H9 (cell line): ENCODE data around the gene EHD4. TPM values are rescaled to one million over a fixed set of nuclear protein-coding genes. Genes with fewer than 3 reads are reported as not detected.

ENCODE experiments used
- DNase-seq: peaks from one replicate; pipeline ENCODE4 v3.0.0-alpha.2; 2017
- H2AFZ ChIP-seq: one replicate; pipeline ENCODE4 v1.6.1; 2013; ENCODE audit warnings: mild to moderate bottlenecking, low read length, control low read depth, moderate library complexity
- H2AK5ac ChIP-seq: 2 replicates; pipeline ENCODE4 v1.6.1; 2013; ENCODE audit warnings: low read length, control low read depth, mixed read lengths; ENCODE audit not compliant: insufficient read length
- H2BK120ac ChIP-seq: one replicate; pipeline ENCODE4 v1.6.1; 2013; ENCODE audit warnings: low read depth, mild to moderate bottlenecking, low read length, control low read depth, inconsistent platforms; ENCODE audit not compliant: poor library complexity, severe bottlenecking
- H2BK12ac ChIP-seq: 2 replicates; pipeline ENCODE4 v1.6.1; 2013; ENCODE audit warnings: low read length, control low read depth, mixed read lengths, low read depth; ENCODE audit not compliant: insufficient read length
- H2BK15ac ChIP-seq: 2 replicates; pipeline ENCODE4 v1.6.1; 2013; ENCODE audit warnings: low read depth, low read length, control low read depth
- H2BK20ac ChIP-seq: one replicate; pipeline ENCODE4 v1.6.1; 2013; ENCODE audit warnings: low read depth, mild to moderate bottlenecking, low read length, control low read depth, inconsistent platforms; ENCODE audit not compliant: poor library complexity, severe bottlenecking
- H2BK5ac ChIP-seq: 2 replicates; pipeline ENCODE4 v1.6.1; 2013; ENCODE audit warnings: low read length, control low read depth, mixed read lengths; ENCODE audit not compliant: insufficient read length
- H3K14ac ChIP-seq: 2 replicates; pipeline ENCODE4 v1.6.1; 2013; ENCODE audit warnings: low read length, control low read depth; ENCODE audit not compliant: insufficient read depth
- H3K18ac ChIP-seq: 2 replicates; pipeline ENCODE4 v1.6.1; 2013; ENCODE audit warnings: low read depth, mild to moderate bottlenecking, mixed read lengths, low read length, control low read depth; ENCODE audit not compliant: insufficient read length
- H3K23ac ChIP-seq: 2 replicates; pipeline ENCODE4 v1.6.1; 2013; ENCODE audit warnings: low read length, control low read depth, mixed read lengths, low read depth; ENCODE audit not compliant: insufficient read length
- H3K23me2 ChIP-seq: 2 replicates; pipeline ENCODE4 v1.6.1; 2013; ENCODE audit warnings: low read depth, mild to moderate bottlenecking, mixed read lengths, low read length, control low read depth; ENCODE audit not compliant: insufficient read length, poor library complexity, severe bottlenecking
- H3K27ac ChIP-seq: 2 replicates; pipeline ENCODE4 v1.5.1; 2013; ENCODE audit warnings: low read length, control low read depth, mixed read lengths, low read depth; ENCODE audit not compliant: insufficient read length
- H3K27me3 ChIP-seq: 2 replicates; pipeline ENCODE4 v1.6.1; 2013; ENCODE audit warnings: low read length, control low read depth, inconsistent platforms; ENCODE audit not compliant: insufficient read depth
- H3K4ac ChIP-seq: 2 replicates; pipeline ENCODE4 v1.6.1; 2013; ENCODE audit warnings: low read depth, mild to moderate bottlenecking, control low read depth, inconsistent platforms, low read length, moderate library complexity
- H3K4me1 ChIP-seq: 2 replicates; pipeline ENCODE4 v1.6.1; 2013; ENCODE audit warnings: low read length, control low read depth, inconsistent platforms; ENCODE audit not compliant: insufficient read depth
- H3K4me2 ChIP-seq: 2 replicates; pipeline ENCODE4 v1.6.1; 2013; ENCODE audit warnings: low read length, control low read depth, mixed read lengths; ENCODE audit not compliant: insufficient read length, insufficient read depth
- H3K56ac ChIP-seq: 2 replicates; pipeline ENCODE4 v1.6.1; 2013; ENCODE audit warnings: low read depth, mild to moderate bottlenecking, mixed read lengths, low read length, control low read depth; ENCODE audit not compliant: insufficient read length
- H3K79me1 ChIP-seq: 2 replicates; pipeline ENCODE4 v1.6.1; 2013; ENCODE audit warnings: low read depth, mild to moderate bottlenecking, moderate library complexity, low read length, control low read depth, inconsistent platforms; ENCODE audit not compliant: insufficient read depth, poor library complexity, severe bottlenecking
- H3K79me2 ChIP-seq: 2 replicates; pipeline ENCODE4 v1.6.1; 2013; ENCODE audit warnings: low read length, control low read depth, inconsistent platforms; ENCODE audit not compliant: insufficient read depth
- H3K9ac ChIP-seq: 2 replicates; pipeline ENCODE4 v1.6.1; 2013; ENCODE audit warnings: low read length, control low read depth, mixed read lengths; ENCODE audit not compliant: insufficient read length; ENCODE audit errors: extremely low read depth
- H3K9me3 ChIP-seq: one replicate; pipeline ENCODE4 v1.6.1; 2013; ENCODE audit warnings: low read depth, low read length, inconsistent platforms; ENCODE audit not compliant: control insufficient read depth
- H3T11ph ChIP-seq: one replicate; pipeline ENCODE4 v1.6.1; 2013; ENCODE audit warnings: mild to moderate bottlenecking, low read length, control low read depth, inconsistent platforms
- H4K20me1 ChIP-seq: one replicate; pipeline ENCODE4 v1.6.1; 2013; ENCODE audit not compliant: control insufficient read depth, insufficient read length, insufficient read depth
- H4K5ac ChIP-seq: 2 replicates; pipeline ENCODE4 v1.6.1; 2013; ENCODE audit warnings: low read depth, mild to moderate bottlenecking, mixed read lengths, low read length, control low read depth; ENCODE audit not compliant: insufficient read length
- H4K8ac ChIP-seq: replicated peaks from 2 replicates; pipeline ENCODE4 v1.6.1; 2013; ENCODE audit warnings: low read length, control low read depth, mixed read lengths, low read depth; ENCODE audit not compliant: insufficient read length
- H4K91ac ChIP-seq: 2 replicates; pipeline ENCODE4 v1.6.1; 2013; ENCODE audit warnings: low read depth, mild to moderate bottlenecking, moderate library complexity, mixed read lengths, low read length, control low read depth; ENCODE audit not compliant: insufficient read length
- H3K27ac Mint-ChIP-seq, 3 experiments: 2 replicates in 2 of 3; 3 replicates in 1 of 3; pipeline ENCODE4 v1.8.0; 2020 to 2021; ENCODE audit warnings: mixed read lengths in 3 of 3, mild to moderate bottlenecking in 1 of 3, moderate library complexity in 1 of 3
- H3K27me3 Mint-ChIP-seq: 2 replicates; pipeline ENCODE4 v1.8.0; 2021; ENCODE audit warnings: low read depth, mild to moderate bottlenecking, moderate library complexity, mixed read lengths
- H3K36me3 Mint-ChIP-seq, 3 experiments: 2 replicates in 2 of 3; 3 replicates in 1 of 3; pipeline ENCODE4 v1.8.0; 2020 to 2021; ENCODE audit warnings: low read depth in 3 of 3, mixed read lengths in 3 of 3; ENCODE audit not compliant: insufficient read depth in 1 of 3
- H3K4me1 Mint-ChIP-seq, 2 experiments: 2 replicates each; pipeline ENCODE4 v1.8.0; 2020; ENCODE audit warnings: mixed read lengths in 2 of 2
- H3K4me3 Mint-ChIP-seq, 2 experiments: 2 replicates in 1 of 2; 3 replicates in 1 of 2; pipeline ENCODE4 v1.8.0; 2020 to 2021; ENCODE audit warnings: mild to moderate bottlenecking in 2 of 2, mixed read lengths in 2 of 2, moderate library complexity in 1 of 2
- H3K9me3 Mint-ChIP-seq, 2 experiments: 2 replicates in 1 of 2; 3 replicates in 1 of 2; pipeline ENCODE4 v1.8.0; 2020; ENCODE audit warnings: mild to moderate bottlenecking in 2 of 2, mixed read lengths in 2 of 2, moderate library complexity in 1 of 2
- CTCF ChIP-seq: fragments of 200-600 bp; sonication (generic); conservative IDR thresholded peaks from 3 replicates; pipeline ENCODE4 v1.8.0; 2021; ENCODE audit warnings: antibody characterized with exemption, mild to moderate bottlenecking
- WGBS: extraction: QIAGEN DNeasy Blood & Tissue Kit; methylation state at CpG from one replicate; pipeline ENCODE4 v1.1.7; 2013; ENCODE audit warnings: missing lambda C conversion rate, low lambda C conversion rate, mixed read lengths; ENCODE audit not compliant: insufficient read length; ENCODE audit errors: extremely low coverage; 5-methylcytosine and 5-hydroxymethylcytosine counted together
- total RNA-seq: library from RNA; stranded (reverse); gene quantifications from 2 replicates; pipeline ENCODE4 v1.2.1, GENCODE V29; 2021

EHD4 gene
- total RNA-seq, 1 experiment from 2014 or later, result 22.9 TPM

DNA sequence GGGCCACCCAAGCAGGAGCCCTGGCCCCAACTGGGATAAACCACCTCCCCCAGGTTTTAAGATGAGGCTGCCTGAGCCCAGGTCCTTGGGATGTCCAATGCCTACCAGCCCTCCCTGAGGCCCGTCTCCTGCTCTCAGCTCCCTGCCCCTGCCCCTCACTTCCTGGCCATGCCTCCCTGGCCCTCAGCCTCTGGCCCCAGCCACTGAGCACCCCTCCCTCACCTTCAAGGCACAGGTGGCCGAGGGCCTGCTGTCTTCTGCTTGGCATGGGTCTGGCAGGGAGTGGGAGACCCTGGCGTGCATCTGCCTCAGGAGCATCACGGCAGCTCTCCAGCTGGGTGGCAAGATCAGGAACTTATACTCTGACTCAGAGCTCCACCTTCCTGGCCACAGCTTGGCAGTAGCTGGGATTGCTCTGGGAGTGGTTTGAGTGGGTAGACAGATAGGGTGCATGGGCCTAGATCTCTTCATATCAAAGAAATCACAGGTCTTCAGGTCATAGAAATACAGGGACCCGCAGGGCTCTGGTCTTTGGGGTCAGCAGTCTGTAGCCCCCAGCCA is 48.4 kb upstream of the EHD4 start, which contains the start of gene PLA2G4E:
Gene PLA2G4E (minus strand): TSS at position 330 of the 561 bp plus-strand sequence. CDS start 12 bp downstream, at position 318.
- no peak within 1 kb of the TSS for H4K5ac ChIP-seq
- no peak within 1 kb of the TSS for H3K9ac ChIP-seq
- H3K27ac ChIP-seq, result no peak within 1 kb of the TSS
- no peaks in the 10 kb centered on the region for H3K79me2 ChIP-seq
- no peaks in the 10 kb centered on the region for H3K23me2 ChIP-seq
- H3T11ph ChIP-seq, result no peak within 1 kb of the TSS
- no peak within 1 kb of the TSS for H2BK5ac ChIP-seq
- no peak within 1 kb of the TSS for H3K18ac ChIP-seq
- no peak within 1 kb of the TSS for H4K8ac ChIP-seq
- Mint-ChIP-seq H3K36me3 (peaks cover 15 to 26% (median 16%) of the 10 kb centered on the region in 3 experiments), H3K4me3 (no peak within 1 kb of the TSS), H3K4me1 (no peaks in the 10 kb centered on the region), H3K9me3 (peaks cover 45 to 48% of the 10 kb centered on the region in 2 experiments), H3K27ac (no peak within 1 kb of the TSS; a peak in 1 of 7 replicates), H3K27me3 (peaks cover 13% of the 10 kb centered on the region)
- TF ChIP-seq CTCF, result no peak
- no peak within 1 kb of the TSS for H3K23ac ChIP-seq
- WGBS, result no CpG with 5 or more reads among the region's 5 CpGs
- H4K20me1 ChIP-seq, result no peaks in the 10 kb centered on the region
- H3K4ac ChIP-seq, result no peak within 1 kb of the TSS
- no peak within 1 kb of the TSS for H2BK120ac ChIP-seq
- H3K27me3 ChIP-seq, result no peaks in the 10 kb centered on the region
- peaks cover 26% of the 10 kb centered on the region for H3K9me3 ChIP-seq
- H2BK20ac ChIP-seq, result no peak within 1 kb of the TSS
- no peak within 1 kb of the TSS for H3K56ac ChIP-seq
- H2BK15ac ChIP-seq, result no peak within 1 kb of the TSS
- no peak within 1 kb of the TSS for H3K4me2 ChIP-seq
- no peaks in the 10 kb centered on the region for H3K79me1 ChIP-seq
- no peak within 1 kb of the TSS for H2AFZ ChIP-seq
- no peak for DNase-seq
- no peak within 1 kb of the TSS; the same call in 1 of the 2 replicates for H3K14ac ChIP-seq
- no peak within 1 kb of the TSS for H2BK12ac ChIP-seq
- no peak within 1 kb of the TSS for H4K91ac ChIP-seq
- no peaks in the 10 kb centered on the region for H3K4me1 ChIP-seq
- H2AK5ac ChIP-seq, result no peak within 1 kb of the TSS
